Measurements from ENCODE around the gene SPINK14.

SPINK14 gene

GRCh38 chr5:148146487-148146886 lies 21.9 kb upstream of the SPINK14 start:
- H3K27ac ChIP-seq = no peak overlapping the region
- H3K4me3 ChIP-seq = no peak overlapping the region
- no peak for DNase-seq (ENCODE audit: low spot score)
- no peak for TF ChIP-seq CTCF (IDR thresholded peaks at IDR 0.05)

- no peak for TF ChIP-seq CTCF (IDR thresholded peaks at IDR 0.05)
- H3K27ac ChIP-seq = no peak overlapping the region
These were observed 20.9 kb upstream of the SPINK14 start for GRCh38 chr5:148147415-148147814.

GRCh38 chr5:148151872-148152271 lies 16.5 kb upstream of the SPINK14 start:
- no peak for TF ChIP-seq CTCF (IDR thresholded peaks at IDR 0.05)
- H3K4me3 ChIP-seq = no peak overlapping the region
- H3K27ac ChIP-seq = no peak overlapping the region
- DNase-seq (ENCODE audit: low spot score) = no peak

More at GRCh38 chr5:148147415-148147814, 20.9 kb upstream of the SPINK14 start:
- no peak for DNase-seq (ENCODE audit: low spot score)
- no peak overlapping the region for H3K4me3 ChIP-seq

GRCh38 chr5:148152781-148153180 lies 15.6 kb upstream of the SPINK14 start:
- no peak for TF ChIP-seq CTCF (IDR thresholded peaks at IDR 0.05)
- DNase-seq (ENCODE audit: low spot score) = no peak
- Histone ChIP-seq H3K4me3 (no peak overlapping the region), H3K27ac (no peak overlapping the region)

- Histone ChIP-seq H3K27ac (no peak overlapping the region), H3K4me3 (no peak overlapping the region)
- DNase-seq (ENCODE audit: low spot score) = no peak
- TF ChIP-seq CTCF (IDR thresholded peaks at IDR 0.05) = no peak
These were observed 11.7 kb upstream of the SPINK14 start for GRCh38 chr5:148156609-148157008.

- TF ChIP-seq CTCF (IDR thresholded peaks at IDR 0.05) = no peak
- no peak for DNase-seq (ENCODE audit: low spot score)
- Histone ChIP-seq H3K27ac (no peak overlapping the region), H3K4me3 (no peak overlapping the region)
These were observed 6.3 kb upstream of the SPINK14 start for GRCh38 chr5:148162038-148162437.

GRCh38 chr5:148163345-148163744 lies 5.0 kb upstream of the SPINK14 start:
- Histone ChIP-seq H3K4me3 (no peak overlapping the region), H3K27ac (no peak overlapping the region)
- TF ChIP-seq CTCF (IDR thresholded peaks at IDR 0.05) = no peak
- DNase-seq (ENCODE audit: low spot score) = no peak
